Measurements from ENCODE around the gene SETMAR.
"Not testable (repeated sequence)": the region's sequence is repeated elsewhere in the genome, so short reads cannot be mapped to it uniquely, and the experiment has no call there.

DNA sequence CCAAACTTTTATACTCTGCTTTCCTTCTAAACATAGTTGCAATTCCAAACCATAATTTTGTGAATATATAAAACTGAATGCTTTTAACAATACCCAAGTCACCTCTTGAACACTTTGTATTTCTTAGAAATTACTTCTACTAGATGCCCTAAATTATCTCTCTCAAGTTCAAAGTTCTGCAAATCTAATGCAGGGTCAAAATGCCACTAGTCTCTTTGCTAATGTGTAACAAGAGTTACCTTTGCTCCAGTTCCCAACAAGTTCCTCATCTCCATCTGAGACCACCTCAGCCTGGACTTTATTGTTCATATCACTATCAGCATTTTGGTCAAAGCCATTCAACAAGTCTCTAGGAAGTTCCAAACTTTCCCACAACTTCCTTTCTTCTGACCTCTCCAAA lies 26.6 kb downstream of the SETMAR start:
- TF ChIP-seq, protein P1, sequence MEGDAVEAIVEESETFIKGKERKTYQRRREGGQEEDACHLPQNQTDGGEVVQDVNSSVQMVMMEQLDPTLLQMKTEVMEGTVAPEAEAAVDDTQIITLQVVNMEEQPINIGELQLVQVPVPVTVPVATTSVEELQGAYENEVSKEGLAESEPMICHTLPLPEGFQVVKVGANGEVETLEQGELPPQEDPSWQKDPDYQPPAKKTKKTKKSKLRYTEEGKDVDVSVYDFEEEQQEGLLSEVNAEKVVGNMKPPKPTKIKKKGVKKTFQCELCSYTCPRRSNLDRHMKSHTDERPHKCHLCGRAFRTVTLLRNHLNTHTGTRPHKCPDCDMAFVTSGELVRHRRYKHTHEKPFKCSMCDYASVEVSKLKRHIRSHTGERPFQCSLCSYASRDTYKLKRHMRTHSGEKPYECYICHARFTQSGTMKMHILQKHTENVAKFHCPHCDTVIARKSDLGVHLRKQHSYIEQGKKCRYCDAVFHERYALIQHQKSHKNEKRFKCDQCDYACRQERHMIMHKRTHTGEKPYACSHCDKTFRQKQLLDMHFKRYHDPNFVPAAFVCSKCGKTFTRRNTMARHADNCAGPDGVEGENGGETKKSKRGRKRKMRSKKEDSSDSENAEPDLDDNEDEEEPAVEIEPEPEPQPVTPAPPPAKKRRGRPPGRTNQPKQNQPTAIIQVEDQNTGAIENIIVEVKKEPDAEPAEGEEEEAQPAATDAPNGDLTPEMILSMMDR (IDR thresholded peaks at IDR 0.05; ENCODE audit: borderline replicate concordance, extremely low read depth, low read length, poor library complexity, severe bottlenecking), result not testable (repeated sequence)
- not testable (repeated sequence) for TF ChIP-seq EZH2 (IDR thresholded peaks at IDR 0.05; ENCODE audit: borderline replicate concordance, low read depth, low read length, severe bottlenecking)

All from DND-41 (cell line).